Measurements from ENCODE around the gene ACP7.
"Not testable (repeated sequence)": the region's sequence is repeated elsewhere in the genome, so short reads cannot be mapped to it uniquely, and the experiment has no call there.

The ACP7 gene

GRCh38 chr19:39110263-39110967 is 26.2 kb downstream of the ACP7 start:
- peak; percentile 62 for DNase-seq

GRCh38 chr19:39111593-39112199 is 27.5 kb downstream of the ACP7 start:
- DNase-seq = no peak

GRCh38 chr19:39112338-39112890 is 28.2 kb downstream of the ACP7 start:
- DNase-seq = no peak

- no peak for DNase-seq
Measured at GRCh38 chr19:39113199-39113598, 29.0 kb downstream of the ACP7 start.

- no peak for DNase-seq
Measured at GRCh38 chr19:39115105-39115847, 31.1 kb downstream of the ACP7 start.

GRCh38 chr19:39117023-39117422 is 32.9 kb downstream of the ACP7 start:
- not testable (repeated sequence) for DNase-seq

GRCh38 chr19:39119830-39120229 is 35.7 kb downstream of the ACP7 start:
- DNase-seq = no peak

- no peak for DNase-seq
Measured at GRCh38 chr19:39122934-39123731, 39.0 kb downstream of the ACP7 start.

- no peak for DNase-seq
Measured at GRCh38 chr19:39124136-39124764, 40.1 kb downstream of the ACP7 start.

- no peak for DNase-seq
Measured at GRCh38 chr19:39125199-39125553, 41.0 kb downstream of the ACP7 start.

GRCh38 chr19:39125554-39126311 is 41.6 kb downstream of the ACP7 start, which contains the start of gene PAK4:
TSS of gene PAK4 (plus strand) at chr19:39125786. CDS start at chr19:39169554, 43,768 bp downstream.
- peak; percentile 96 for DNase-seq

GRCh38 chr19:39126312-39127187 is 42.4 kb downstream of the ACP7 start:
- DNase-seq = no peak

- DNase-seq = peak; percentile 56
Measured at GRCh38 chr19:39127812-39128515, 43.8 kb downstream of the ACP7 start.

GRCh38 chr19:39128516-39129079 is 44.4 kb downstream of the ACP7 start:
- DNase-seq = no peak

GRCh38 chr19:39129116-39129515 is 44.9 kb downstream of the ACP7 start:
- DNase-seq = no peak

- DNase-seq = no peak
Measured at GRCh38 chr19:39130337-39131254, 46.4 kb downstream of the ACP7 start.

- no peak for DNase-seq
Measured at GRCh38 chr19:39131255-39131755, 47.1 kb downstream of the ACP7 start.

GRCh38 chr19:39132344-39132969 is 48.3 kb downstream of the ACP7 start:
- DNase-seq = no peak

Data from NCI-H1105 treated with DMSO at 0.1 percent for 48 hours (cell line).